Transverse colon (tissue), 4 donors: ENCODE data around the gene ZNF490. TPM values are rescaled to one million over a fixed set of nuclear protein-coding genes. Genes with fewer than 3 reads are reported as not detected.

ENCODE experiments used
- DNase-seq: peaks from one replicate; pipeline ENCODE4 v3.0.0-alpha.2; 2019
- H3K27ac ChIP-seq, 4 donors: fragments of 200-600 bp; sonication (generic); 2 replicates each; pipeline ENCODE4 v1.5.1; 2016 to 2018; ENCODE audit warnings: inconsistent platforms in 4 of 4
- H3K27me3 ChIP-seq: fragments of 200-600 bp; sonication (generic); 2 replicates; pipeline ENCODE4 v1.5.1; 2017; ENCODE audit warnings: inconsistent platforms
- H3K36me3 ChIP-seq, 4 donors: fragments of 200-600 bp; sonication (generic); 2 replicates each; pipeline ENCODE4 v1.5.1; 2017 to 2019; ENCODE audit warnings: inconsistent platforms in 4 of 4
- H3K4me1 ChIP-seq, 4 donors: fragments of 200-600 bp; sonication (generic); 2 replicates each; pipeline ENCODE4 v1.5.1; 2017 to 2020; ENCODE audit warnings: inconsistent platforms in 4 of 4
- H3K4me3 ChIP-seq, 4 donors: fragments of 200-600 bp; sonication (generic); 1 replicate in 1 of 4; 2 replicates in 3 of 4; pipeline versions ENCODE4 v1.5.1 to v1.6.1; 2017 to 2019; ENCODE audit warnings: inconsistent platforms in 4 of 4
- H3K9me3 ChIP-seq, 2 donors: fragments of 200-600 bp; sonication (generic); 2 replicates each; pipeline ENCODE4 v1.5.1; 2017 to 2019; ENCODE audit warnings: inconsistent platforms in 2 of 2
- CTCF ChIP-seq, 5 experiments: fragments of 200-600 bp in 3 of 5; fragments of 450-650 bp in 2 of 5; sonication (generic) in 3 of 5; IDR thresholded peaks; 1 replicate in 2 of 5; 2 replicates in 3 of 5; pipeline ENCODE4 v1.5.1; 2016 to 2017; ENCODE audit warnings: antibody characterized with exemption in 5 of 5, inconsistent platforms in 3 of 5, mild to moderate bottlenecking in 2 of 5, moderate library complexity in 1 of 5
- EP300 ChIP-seq: sonication (generic); formaldehyde crosslinking; IDR thresholded peaks from one replicate; pipeline ENCODE4 v1.6.1; 2017; ENCODE audit warnings: antibody characterized with exemption, low read depth
- POLR2A ChIP-seq: fragments of 450-650 bp; IDR thresholded peaks from one replicate; pipeline ENCODE4 v1.6.1; 2016; ENCODE audit warnings: antibody characterized with exemption, mild to moderate bottlenecking, moderate library complexity
- POLR2AphosphoS5 ChIP-seq, 3 donors: sonication (generic); formaldehyde crosslinking; IDR thresholded peaks; one replicate each; pipeline ENCODE4 v1.6.1; 2016; ENCODE audit warnings: antibody characterized with exemption in 3 of 3
- WGBS, 2 donors: methylation state at CpG; one replicate each; pipeline ENCODE4 v1.1.5; 2018; ENCODE audit warnings: low coverage in 1 of 2; 5-methylcytosine and 5-hydroxymethylcytosine counted together
- in situ Hi-C, 4 donors: fragments of 200-750 bp; cut with MboI; loops; one replicate each; pipeline versions ENCODE4 v1.15.0 to v1.15.1; 2017; ENCODE audit warnings: low sequenced_read_pairs in 3 of 4, low pct_ligation_motif_present in 1 of 4, low pct_unique_long_range_greater_than_20kb in 1 of 4
- intact Hi-C: fragments of 100-400 bp; cut with DNase I; formaldehyde crosslinking; loops from one replicate; pipeline ENCODE4 v1.15.1; 2023; ENCODE audit warnings: low total_unique reads
- total RNA-seq, 4 donors: library from RNA; depleted of rRNA; stranded (reverse); fragments of >200 nt; gene quantifications; one replicate each; pipeline ENCODE4 v1.1.0, GENCODE V29; 2016

ZNF490 gene
- total RNA-seq, 4 donors from 2014 or later = 6.7 to 54.9 (median 10.8) TPM

- peaks cover 3 to 10% (median 5%) of the 10 kb centered on the region in 4 donors for H3K4me1 ChIP-seq
- peaks cover 0 to 11% of the 10 kb centered on the region in 2 donors for H3K9me3 ChIP-seq
- no peak overlapping the region for H3K27ac ChIP-seq
- WGBS, 2 donors = 80 to 87% methylated on average over 2 to 5 of the region's 5 CpGs
- H3K4me3 ChIP-seq = no peak overlapping the region
- in situ Hi-C loops = no loop called here
- DNase-seq = no peak
- TF ChIP-seq POLR2AphosphoS5 (IDR thresholded peaks at IDR 0.05) (no peak), POLR2A (no peak), EP300 (no peak), CTCF (IDR thresholded peaks at IDR 0.05) (no peak)
- H3K36me3 ChIP-seq = peaks cover 0 to 45% (median 12%) of the 10 kb centered on the region in 4 donors
- intact Hi-C loops = no loop called here
- H3K27me3 ChIP-seq = no peaks in the 10 kb centered on the region
Observed at GRCh38 chr19:12544401-12544876, 66.2 kb downstream of the ZNF490 start.

- no peak for TF ChIP-seq POLR2A
- no peak for TF ChIP-seq CTCF (IDR thresholded peaks at IDR 0.05)
- no peak for TF ChIP-seq POLR2AphosphoS5 (IDR thresholded peaks at IDR 0.05)
- no peak for TF ChIP-seq EP300
- intact Hi-C loops (no loop called here), in situ Hi-C loops (no loop called here)
- no peak for DNase-seq
- Histone ChIP-seq H3K27ac (no peak overlapping the region), H3K36me3 (peaks cover 0 to 45% (median 15%) of the 10 kb centered on the region in 4 donors), H3K9me3 (peaks cover 2 to 11% of the 10 kb centered on the region in 2 donors), H3K27me3 (no peaks in the 10 kb centered on the region), H3K4me3 (no peak overlapping the region), H3K4me1 (peaks cover 0 to 4% (median under 1%) of the 10 kb centered on the region in 4 donors)
- WGBS, 2 donors = 92 to 100% methylated on average over 1 of the region's 1 CpG
Observed at GRCh38 chr19:12543855-12544254, 66.8 kb downstream of the ZNF490 start.

Other genes starting within 250 kb of the ZNF490 start
- 1 to 10 TPM in 1 of 4 donors, under 1 TPM in 1, not detected in 2; 0.96 to 2.2 TPM for gene ZNF442, start 245.1 kb downstream of the ZNF490 start, total RNA-seq
- 1 to 10 TPM; 5.4 to 9.4 (median 7.9) TPM for gene ZNF799, start 209.5 kb downstream of the ZNF490 start, total RNA-seq
- 1 to 10 TPM; 1.8 to 8.1 (median 7.0) TPM for gene ZNF443, start 169.8 kb downstream of the ZNF490 start, total RNA-seq
- gene ZNF709, start 126.0 kb downstream of the ZNF490 start, total RNA-seq = 1 to 10 TPM; 1.1 to 4.1 (median 2.2) TPM
- 10 to 100 TPM; 16.4 to 25.6 (median 19.6) TPM for gene ZNF564, start 59.3 kb downstream of the ZNF490 start, total RNA-seq
- 10 to 100 TPM; 17.5 to 83.0 (median 24.9) TPM for gene ZNF791, start 107 bp upstream of the ZNF490 start, total RNA-seq
- gene MAN2B1, start 55.9 kb upstream of the ZNF490 start, total RNA-seq = 100 to 1,000 TPM in 1 of 4 donors, 10 to 100 TPM in 3; 52.4 to 272 (median 70.1) TPM
- 10 to 100 TPM in 1 of 4 donors, 1 to 10 TPM in 2, not detected in 1; 7.6 to 36.3 (median 9.4) TPM for gene WDR83, start 56.0 kb upstream of the ZNF490 start, total RNA-seq
- gene DHPS, start 71.1 kb upstream of the ZNF490 start, total RNA-seq = 100 to 1,000 TPM; 117 to 139 (median 128) TPM
- gene GNG14, start 77.2 kb upstream of the ZNF490 start, total RNA-seq = not detected
- gene FBXW9, start 85.8 kb upstream of the ZNF490 start, total RNA-seq = 1 to 10 TPM; 3.2 to 8.1 (median 4.9) TPM
- gene TNPO2, start 113.1 kb upstream of the ZNF490 start, total RNA-seq = 100 to 1,000 TPM in 1 of 4 donors, 10 to 100 TPM in 3; 39.2 to 128 (median 62.7) TPM
- 100 to 1,000 TPM; 295 to 760 (median 327) TPM for gene TRIR, start 123.9 kb upstream of the ZNF490 start, total RNA-seq
- gene GET3, start 126.7 kb upstream of the ZNF490 start, total RNA-seq = 10 to 100 TPM; 18.3 to 75.2 (median 43.6) TPM
- gene BEST2, start 141.0 kb upstream of the ZNF490 start, total RNA-seq = 100 to 1,000 TPM; 121 to 325 (median 141) TPM
- gene HOOK2, start 164.7 kb upstream of the ZNF490 start, total RNA-seq = 100 to 1,000 TPM; 138 to 387 (median 215) TPM
- gene JUNB, start 180.7 kb upstream of the ZNF490 start, total RNA-seq = 100 to 1,000 TPM; 386 to 857 (median 664) TPM
- 100 to 1,000 TPM; 172 to 357 (median 198) TPM for gene PRDX2, start 191.0 kb upstream of the ZNF490 start, total RNA-seq
- gene THSD8, start 191.3 kb upstream of the ZNF490 start, total RNA-seq = 1 to 10 TPM in 1 of 4 donors, not detected in 3; 1.6 TPM
- gene RNASEH2A, start 195.8 kb upstream of the ZNF490 start, total RNA-seq = 10 to 100 TPM in 1 of 4 donors, 1 to 10 TPM in 2, not detected in 1; 2.7 to 17.5 (median 4.0) TPM
- gene RTBDN, start 223.8 kb upstream of the ZNF490 start, total RNA-seq = not detected
- gene MAST1, start 227.7 kb upstream of the ZNF490 start, total RNA-seq = 1 to 10 TPM in 1 of 4 donors, under 1 TPM in 2, not detected in 1; 0.64 to 2.4 (median 0.82) TPM